Mesenchymal stem cell (in vitro differentiated cells and primary cell): ENCODE measurements around the gene GTPBP1.

ENCODE experiments used
- DNase-seq: peaks from one replicate; pipeline ENCODE4 v3.0.0-alpha.2; 2013
- H2AFZ ChIP-seq: one replicate; pipeline ENCODE4 v1.6.1; 2013; ENCODE audit warnings: low read depth, mild to moderate bottlenecking, control low read depth, inconsistent platforms, low read length, moderate library complexity
- H2AK5ac ChIP-seq: 2 replicates; pipeline ENCODE4 v1.6.1; 2013; ENCODE audit warnings: low read length, moderate library complexity, mild to moderate bottlenecking, inconsistent platforms; ENCODE audit not compliant: severe bottlenecking
- H2BK120ac ChIP-seq: one replicate; pipeline ENCODE4 v1.6.1; 2013; ENCODE audit warnings: low read depth, mild to moderate bottlenecking, inconsistent platforms, low read length, moderate library complexity
- H2BK12ac ChIP-seq, 2 experiments: one replicate each; pipeline ENCODE4 v1.6.1; 2013; ENCODE audit warnings: inconsistent platforms in 2 of 2, low read length in 2 of 2, mild to moderate bottlenecking in 2 of 2, moderate library complexity in 2 of 2, control low read depth in 1 of 2
- H2BK15ac ChIP-seq: one replicate; pipeline ENCODE4 v1.6.1; 2013; ENCODE audit warnings: mild to moderate bottlenecking, low read depth, inconsistent platforms; ENCODE audit not compliant: poor library complexity, severe bottlenecking
- H2BK5ac ChIP-seq: 2 replicates; pipeline ENCODE4 v1.6.1; 2013; ENCODE audit warnings: low read depth, mild to moderate bottlenecking, low read length, control low read depth, inconsistent platforms; ENCODE audit not compliant: poor library complexity, severe bottlenecking
- H3K14ac ChIP-seq, 2 experiments: one replicate each; pipeline ENCODE4 v1.6.1; 2013; ENCODE audit warnings: inconsistent platforms in 2 of 2, low read length in 2 of 2, control low read depth in 1 of 2, mild to moderate bottlenecking in 1 of 2, moderate library complexity in 1 of 2
- H3K18ac ChIP-seq, 2 experiments: one replicate each; pipeline ENCODE4 v1.6.1; 2013; ENCODE audit warnings: inconsistent platforms in 2 of 2, low read length in 2 of 2, control low read depth in 1 of 2, low read depth in 1 of 2, mild to moderate bottlenecking in 1 of 2
- H3K23ac ChIP-seq, 2 experiments: one replicate each; pipeline ENCODE4 v1.6.1; 2013; ENCODE audit warnings: inconsistent platforms in 2 of 2, low read length in 2 of 2, mild to moderate bottlenecking in 2 of 2, moderate library complexity in 2 of 2, control low read depth in 1 of 2
- H3K27ac ChIP-seq: 2 replicates; pipeline ENCODE4 v1.5.1; 2013; ENCODE audit warnings: mild to moderate bottlenecking, moderate library complexity, low read length, control low read depth, inconsistent platforms; ENCODE audit not compliant: poor library complexity, severe bottlenecking
- H3K27me3 ChIP-seq, 2 experiments: 2 replicates each; pipeline versions ENCODE4 v1.6.1 to v1.7.0; 2013; ENCODE audit warnings: low read length in 2 of 2, mild to moderate bottlenecking in 2 of 2, moderate library complexity in 2 of 2, control low read depth in 1 of 2, inconsistent platforms in 1 of 2; ENCODE audit not compliant: control insufficient read depth in 1 of 2, insufficient read depth in 1 of 2
- H3K36me3 ChIP-seq, 2 experiments: 2 replicates each; pipeline versions ENCODE4 v1.6.1 to v1.7.0; 2013; ENCODE audit warnings: low read length in 2 of 2, control low read depth in 1 of 2, inconsistent platforms in 1 of 2, low read depth in 1 of 2, mild to moderate bottlenecking in 1 of 2; ENCODE audit not compliant: insufficient read depth in 2 of 2, control insufficient read depth in 1 of 2
- H3K4ac ChIP-seq, 2 experiments: one replicate each; pipeline ENCODE4 v1.6.1; 2013; ENCODE audit warnings: inconsistent platforms in 2 of 2, low read length in 2 of 2, mild to moderate bottlenecking in 2 of 2, moderate library complexity in 2 of 2, control low read depth in 1 of 2, low read depth in 1 of 2
- H3K4me1 ChIP-seq: 2 replicates; pipeline ENCODE4 v1.6.1; 2013; ENCODE audit warnings: low read depth, low read length, control low read depth; ENCODE audit not compliant: control insufficient read depth, insufficient read depth
- H3K4me2 ChIP-seq: 2 replicates; pipeline ENCODE4 v1.6.1; 2013; ENCODE audit warnings: low read length, mild to moderate bottlenecking, inconsistent platforms; ENCODE audit not compliant: poor library complexity, severe bottlenecking
- H3K4me3 ChIP-seq, 2 experiments: 2 replicates each; pipeline versions ENCODE4 v1.5.1 to v1.7.0; 2013; ENCODE audit warnings: low read length in 2 of 2, mild to moderate bottlenecking in 2 of 2, control low read depth in 1 of 2, low read depth in 1 of 2; ENCODE audit not compliant: insufficient read depth in 1 of 2
- H3K79me1 ChIP-seq: replicated peaks from 2 replicates; pipeline ENCODE4 v1.6.1; 2013; ENCODE audit warnings: mild to moderate bottlenecking, control low read depth, low read length, inconsistent platforms; ENCODE audit not compliant: poor library complexity, severe bottlenecking
- H3K9ac ChIP-seq: 2 replicates; pipeline ENCODE4 v1.7.0; 2013; ENCODE audit warnings: mild to moderate bottlenecking, low read length, moderate library complexity
- H3K9me3 ChIP-seq: 2 replicates; pipeline ENCODE4 v1.7.0; 2013; ENCODE audit warnings: mild to moderate bottlenecking, low read length; ENCODE audit not compliant: control insufficient read depth
- H4K8ac ChIP-seq: one replicate; pipeline ENCODE4 v1.6.1; 2013; ENCODE audit warnings: inconsistent platforms, mild to moderate bottlenecking, low read length, moderate library complexity
- H4K91ac ChIP-seq: one replicate; pipeline ENCODE4 v1.6.1; 2013; ENCODE audit warnings: mild to moderate bottlenecking, low read length, inconsistent platforms
- WGBS: methylation state at CpG from one replicate; pipeline ENCODE4 v1.1.7; 2013; ENCODE audit warnings: mixed read lengths; 5-methylcytosine and 5-hydroxymethylcytosine counted together

The GTPBP1 gene

DNA sequence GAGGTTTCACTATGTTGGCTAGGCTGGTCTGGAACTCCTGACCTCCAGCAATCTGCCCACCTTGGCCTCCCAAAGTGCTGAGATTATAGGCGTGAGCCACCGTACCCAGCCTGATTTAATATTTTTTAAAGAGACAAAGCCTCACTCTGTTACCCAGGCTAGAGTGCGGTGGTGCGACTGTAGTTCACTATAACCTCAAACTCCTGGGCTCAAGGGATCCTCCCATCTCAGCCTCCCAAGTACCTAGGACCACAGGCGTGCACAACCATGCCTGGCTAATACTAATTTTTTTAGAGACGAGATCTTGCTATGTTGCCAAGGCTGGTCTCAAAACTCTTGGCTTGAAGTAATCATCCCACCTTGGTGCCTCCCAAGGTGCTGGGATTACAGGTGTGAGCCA is 13.5 kb downstream of the GTPBP1 start:
- no peak overlapping the region for H4K91ac ChIP-seq
- H3K36me3 ChIP-seq = peaks cover 44 to 67% of the 10 kb centered on the region in 2 experiments
- no peak overlapping the region for H4K8ac ChIP-seq
- WGBS = 98% methylated on average over 6 of the region's 6 CpGs
- no peaks in the 10 kb centered on the region for H3K9me3 ChIP-seq
- DNase-seq = no peak
- peak overlapping the region; percentile 64 for H3K27ac ChIP-seq
- H3K23ac ChIP-seq = no peak overlapping the region
- H3K14ac ChIP-seq = no peak overlapping the region
- no peaks in the 10 kb centered on the region for H3K27me3 ChIP-seq
- no peak overlapping the region for H2AFZ ChIP-seq
- no peak overlapping the region for H3K9ac ChIP-seq
- no peak overlapping the region for H3K4me2 ChIP-seq
- no peak overlapping the region for H3K4me3 ChIP-seq
- H3K18ac ChIP-seq = no peak overlapping the region
- no peak overlapping the region for H2BK12ac ChIP-seq
- H2BK120ac ChIP-seq = no peak overlapping the region
- H2BK15ac ChIP-seq = no peak overlapping the region
- peaks cover 15% of the 10 kb centered on the region for H3K4me1 ChIP-seq
- H2BK5ac ChIP-seq = no peak overlapping the region
- H3K79me1 ChIP-seq = peaks cover 38% of the 10 kb centered on the region
- H3K4ac ChIP-seq = no peak overlapping the region
- H2AK5ac ChIP-seq = peak overlapping the region; percentile 44

- Histone ChIP-seq H4K8ac (no peak overlapping the region), H3K4me2 (no peak overlapping the region), H3K27ac (peak overlapping the region; percentile 15), H2AK5ac (no peak overlapping the region), H3K9ac (no peak overlapping the region), H2BK15ac (no peak overlapping the region), H2BK120ac (no peak overlapping the region), H4K91ac (no peak overlapping the region), H3K9me3 (no peaks in the 10 kb centered on the region), H3K36me3 (peaks cover 46 to 75% of the 10 kb centered on the region in 2 experiments), H2BK5ac (no peak overlapping the region), H3K27me3 (no peaks in the 10 kb centered on the region), H3K18ac (no peak overlapping the region), H2AFZ (no peak overlapping the region), H2BK12ac (no peak overlapping the region), H3K79me1 (peaks cover 32% of the 10 kb centered on the region), H3K4me1 (peaks cover 11% of the 10 kb centered on the region), H3K4me3 (no peak overlapping the region), H3K14ac (no peak overlapping the region), H3K23ac (no peak overlapping the region), H3K4ac (no peak overlapping the region)
- WGBS = 100% methylated on average over 3 of the region's 3 CpGs
- DNase-seq = no peak
Observed at GRCh38 chr22:38720350-38720749, 14.6 kb downstream of the GTPBP1 start.

DNA sequence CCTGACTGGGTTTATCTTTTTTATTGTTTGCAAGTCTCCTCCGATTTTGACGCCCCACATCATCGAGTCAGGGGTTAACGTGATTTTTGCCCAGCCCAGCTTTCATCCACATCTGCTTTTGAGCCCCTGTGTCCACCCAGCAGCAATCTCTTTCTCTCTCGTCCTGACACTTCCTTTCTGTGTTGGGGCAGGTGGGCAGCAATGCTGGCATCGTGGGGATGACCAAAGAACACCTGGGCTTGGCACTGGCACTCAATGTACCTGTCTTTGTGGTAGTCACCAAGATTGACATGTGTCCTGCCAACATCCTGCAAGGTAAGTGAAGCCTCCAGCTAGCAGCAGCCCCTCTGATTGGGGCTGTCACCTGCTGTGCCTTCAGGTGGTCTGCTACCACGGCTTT is 15.8 kb downstream of the GTPBP1 start:
- no peak overlapping the region for H2BK15ac ChIP-seq
- no peak overlapping the region for H4K8ac ChIP-seq
- no peak overlapping the region for H2AFZ ChIP-seq
- no peak overlapping the region for H3K27ac ChIP-seq
- no peak overlapping the region for H3K4ac ChIP-seq
- H3K79me1 ChIP-seq = peaks cover 27% of the 10 kb centered on the region
- no peak overlapping the region for H2BK5ac ChIP-seq
- H3K9ac ChIP-seq = no peak overlapping the region
- H3K27me3 ChIP-seq = no peaks in the 10 kb centered on the region
- peaks cover 11% of the 10 kb centered on the region for H3K4me1 ChIP-seq
- H3K36me3 ChIP-seq = peaks cover 48 to 76% of the 10 kb centered on the region in 2 experiments
- WGBS = 96% methylated on average over 6 of the region's 7 CpGs
- no peak overlapping the region for H3K23ac ChIP-seq
- no peak overlapping the region for H2AK5ac ChIP-seq
- no peak overlapping the region for H4K91ac ChIP-seq
- H3K9me3 ChIP-seq = no peaks in the 10 kb centered on the region
- no peak for DNase-seq
- no peak overlapping the region for H3K14ac ChIP-seq
- H2BK12ac ChIP-seq = peak overlapping the region in 1 of 2 experiments; percentile 11
- H2BK120ac ChIP-seq = no peak overlapping the region
- no peak overlapping the region for H3K18ac ChIP-seq
- H3K4me3 ChIP-seq = no peak overlapping the region
- H3K4me2 ChIP-seq = no peak overlapping the region

DNA sequence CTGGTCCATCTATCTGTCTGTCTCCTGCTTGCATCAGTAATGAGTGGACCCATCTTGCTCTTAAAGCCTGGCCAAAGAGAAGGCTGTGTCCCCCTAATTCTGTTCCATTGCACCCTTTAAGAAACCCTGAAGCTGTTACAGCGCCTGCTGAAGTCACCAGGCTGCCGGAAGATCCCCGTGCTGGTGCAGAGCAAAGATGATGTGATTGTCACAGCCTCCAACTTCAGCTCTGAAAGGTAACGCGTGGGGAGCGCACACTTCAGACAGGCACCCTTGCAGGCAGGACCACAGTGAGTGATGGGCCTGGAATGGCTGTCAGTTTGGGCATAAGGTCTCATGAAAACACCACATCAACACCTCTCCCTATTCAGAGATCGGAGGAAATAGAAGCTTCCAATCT is 18.4 kb downstream of the GTPBP1 start:
- Histone ChIP-seq H3K9ac (no peak overlapping the region), H3K36me3 (peaks cover 62 to 87% of the 10 kb centered on the region in 2 experiments), H4K8ac (no peak overlapping the region), H3K27ac (no peak overlapping the region), H3K18ac (no peak overlapping the region), H3K27me3 (no peaks in the 10 kb centered on the region), H3K4ac (no peak overlapping the region), H2BK120ac (no peak overlapping the region), H2BK5ac (no peak overlapping the region), H3K23ac (no peak overlapping the region), H3K9me3 (no peaks in the 10 kb centered on the region), H2BK15ac (no peak overlapping the region), H3K4me2 (no peak overlapping the region), H4K91ac (no peak overlapping the region), H3K79me1 (peaks cover 38% of the 10 kb centered on the region), H2AFZ (no peak overlapping the region), H2AK5ac (no peak overlapping the region), H3K4me3 (no peak overlapping the region), H3K14ac (no peak overlapping the region), H3K4me1 (peaks cover 5% of the 10 kb centered on the region), H2BK12ac (no peak overlapping the region)
- no peak for DNase-seq
- whole genome bisulfite sequencing = 98% methylated on average over 7 of the region's 7 CpGs
